ENCODE data around the gene FBXO8.
"Not testable (repeated sequence)": the region's sequence is repeated elsewhere in the genome, so short reads cannot be mapped to it uniquely, and the experiment has no call there.

The FBXO8 gene

DNA sequence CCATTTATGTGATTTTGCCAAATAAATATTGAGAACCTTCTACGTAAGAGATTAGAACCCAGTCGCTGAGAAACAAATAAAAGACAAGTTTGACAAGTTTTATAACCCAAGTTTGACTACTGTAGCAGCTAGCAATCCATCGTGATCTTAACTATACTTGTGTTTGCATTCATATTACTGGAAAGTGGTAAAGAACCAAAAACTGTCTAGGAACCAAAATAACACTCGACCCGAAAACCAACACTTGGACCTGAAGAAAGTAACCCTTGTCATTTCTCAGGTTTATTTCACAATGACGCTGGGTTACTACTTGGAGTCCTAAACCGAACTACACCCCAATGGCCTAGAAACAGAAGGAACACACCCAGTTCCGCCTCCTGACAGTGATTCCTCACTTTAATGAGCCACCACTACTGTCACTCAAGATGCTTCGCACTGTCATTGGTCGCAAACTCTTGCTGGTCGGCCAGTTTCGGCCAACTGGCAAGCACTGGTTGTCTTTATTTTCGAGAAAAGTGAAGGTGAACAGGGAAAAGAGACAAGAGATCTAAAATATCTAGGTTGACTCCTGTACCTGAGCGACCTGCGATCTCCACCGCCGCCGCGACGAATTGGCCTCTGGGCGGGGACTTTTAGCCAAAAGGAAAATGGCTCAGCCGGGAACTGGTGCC lies 496 bp downstream of the FBXO8 start:
- DNase-seq: peak; percentile 92

DNA sequence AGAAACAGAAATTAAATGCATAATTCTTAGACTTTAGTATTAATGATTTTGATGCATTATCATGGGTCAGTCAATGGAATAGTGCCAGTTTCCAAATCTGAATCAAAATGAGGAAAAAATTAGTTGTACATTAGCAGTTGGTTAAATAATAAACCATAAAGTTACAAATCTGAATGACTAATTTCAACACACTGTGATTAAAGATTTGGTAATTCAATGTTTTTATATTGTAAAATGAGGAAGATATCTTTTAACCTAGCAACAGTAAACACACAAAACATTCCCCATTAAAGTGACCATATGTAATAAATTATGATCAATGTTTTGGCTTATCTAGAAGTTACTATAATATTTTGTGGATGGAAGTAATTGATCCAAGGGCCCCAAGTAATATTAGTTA lies 1.6 kb downstream of the FBXO8 start:
- DNase-seq: no peak

GRCh38 chr4:174281182-174281737 lies 2.2 kb downstream of the FBXO8 start:
- DNase-seq: no peak

GRCh38 chr4:174279433-174280155 lies 3.9 kb downstream of the FBXO8 start:
- DNase-seq: no peak

- DNase-seq: no peak
Measured at GRCh38 chr4:174278467-174278866, 5.0 kb downstream of the FBXO8 start.

DNA sequence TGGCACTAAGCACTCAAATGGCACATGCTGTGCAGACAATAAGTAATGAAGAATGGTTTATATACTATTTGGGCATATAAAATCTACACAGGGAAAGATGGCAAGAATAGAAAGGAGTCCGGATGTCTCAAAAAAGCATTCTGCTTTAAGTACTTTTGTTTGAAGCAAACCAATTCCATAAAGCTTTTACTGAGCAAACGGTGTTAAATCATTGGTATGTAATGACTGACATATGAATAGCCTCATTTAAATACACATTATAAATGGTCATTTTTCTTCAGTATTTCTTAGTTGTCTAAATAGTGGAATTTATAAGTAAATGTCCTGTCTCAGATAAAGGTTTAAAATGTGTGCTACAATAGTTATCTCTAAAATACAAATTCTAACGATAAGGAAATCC lies 6.0 kb downstream of the FBXO8 start:
- no peak for DNase-seq

DNA sequence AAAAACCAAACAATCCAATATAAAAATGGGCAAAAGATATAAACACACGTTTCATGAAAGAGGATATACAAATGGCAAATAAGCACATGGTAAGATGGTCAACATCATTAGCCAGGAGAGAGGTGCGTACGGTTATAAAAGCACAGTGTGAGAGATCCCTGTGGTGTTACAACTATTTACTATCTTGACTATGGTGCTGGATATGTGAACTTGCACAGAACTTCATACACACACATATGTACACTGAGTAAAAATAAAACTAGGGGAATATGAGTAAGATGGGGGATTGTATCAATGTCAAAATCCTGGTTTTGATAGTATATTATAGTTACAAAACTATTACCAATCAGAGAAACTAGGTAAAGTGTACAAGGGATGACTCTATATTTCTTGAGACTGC lies 8.4 kb downstream of the FBXO8 start:
- no peak for DNase-seq

DNA sequence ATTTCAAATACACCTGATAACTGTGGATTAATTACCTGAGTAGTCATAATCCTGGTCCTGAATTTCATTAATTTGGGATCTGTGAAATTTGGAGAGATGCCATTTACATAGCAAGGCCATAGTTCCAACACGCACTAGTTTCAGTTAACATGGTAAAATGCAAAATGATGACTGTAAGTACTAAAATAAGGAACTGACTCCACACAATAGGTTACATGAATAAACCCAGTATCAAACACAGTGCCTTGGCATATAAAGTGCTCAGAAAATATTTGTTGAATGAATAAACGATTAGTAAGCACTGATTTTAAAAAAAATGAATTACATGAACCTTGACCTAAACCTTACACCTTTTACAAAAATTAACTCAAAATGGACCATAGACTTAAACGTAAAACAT lies 9.0 kb downstream of the FBXO8 start:
- no peak for DNase-seq

- DNase-seq: no peak
Measured at GRCh38 chr4:174273930-174274329, 9.5 kb downstream of the FBXO8 start.

DNA sequence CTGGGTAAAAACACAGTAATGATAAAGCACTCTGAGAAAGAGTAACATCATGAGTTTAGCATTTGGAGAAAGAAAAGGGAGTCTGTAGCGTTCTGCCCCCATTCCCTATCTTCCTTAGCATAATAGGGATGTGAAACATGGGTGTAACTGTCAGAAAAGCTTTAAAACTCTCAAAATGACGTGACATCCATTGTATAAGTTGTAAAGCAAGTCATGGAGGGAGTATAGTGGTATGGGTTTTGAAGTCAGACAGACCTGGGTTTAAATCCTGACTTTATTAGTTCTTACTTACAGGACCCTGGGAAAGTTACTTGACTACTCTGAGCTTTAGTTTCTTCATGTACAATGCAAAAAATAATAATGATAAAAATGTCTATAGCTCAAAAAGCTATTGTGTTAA lies 17.1 kb downstream of the FBXO8 start:
- no peak for DNase-seq

DNA sequence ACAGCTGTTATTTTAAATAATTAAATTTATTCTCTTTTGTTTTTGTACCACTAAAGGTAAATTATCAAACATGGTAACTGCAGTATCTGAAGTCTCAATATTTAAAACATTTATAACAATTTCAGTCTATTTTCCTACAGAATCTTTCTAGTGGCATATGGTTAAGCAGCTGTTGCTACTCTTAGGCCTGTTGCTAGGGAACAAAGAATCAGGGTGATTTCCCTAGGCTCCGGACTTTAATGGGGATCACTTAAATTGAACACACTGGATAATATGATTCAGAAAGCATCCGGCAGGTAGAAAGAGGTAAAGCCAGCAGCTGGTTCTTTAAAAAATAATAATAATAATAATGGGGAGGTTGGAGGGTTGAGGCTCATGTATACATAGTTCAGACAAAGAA lies 17.6 kb downstream of the FBXO8 start:
- no peak for DNase-seq

- DNase-seq: no peak
Measured at GRCh38 chr4:174263445-174263736, 20.1 kb downstream of the FBXO8 start.

DNA sequence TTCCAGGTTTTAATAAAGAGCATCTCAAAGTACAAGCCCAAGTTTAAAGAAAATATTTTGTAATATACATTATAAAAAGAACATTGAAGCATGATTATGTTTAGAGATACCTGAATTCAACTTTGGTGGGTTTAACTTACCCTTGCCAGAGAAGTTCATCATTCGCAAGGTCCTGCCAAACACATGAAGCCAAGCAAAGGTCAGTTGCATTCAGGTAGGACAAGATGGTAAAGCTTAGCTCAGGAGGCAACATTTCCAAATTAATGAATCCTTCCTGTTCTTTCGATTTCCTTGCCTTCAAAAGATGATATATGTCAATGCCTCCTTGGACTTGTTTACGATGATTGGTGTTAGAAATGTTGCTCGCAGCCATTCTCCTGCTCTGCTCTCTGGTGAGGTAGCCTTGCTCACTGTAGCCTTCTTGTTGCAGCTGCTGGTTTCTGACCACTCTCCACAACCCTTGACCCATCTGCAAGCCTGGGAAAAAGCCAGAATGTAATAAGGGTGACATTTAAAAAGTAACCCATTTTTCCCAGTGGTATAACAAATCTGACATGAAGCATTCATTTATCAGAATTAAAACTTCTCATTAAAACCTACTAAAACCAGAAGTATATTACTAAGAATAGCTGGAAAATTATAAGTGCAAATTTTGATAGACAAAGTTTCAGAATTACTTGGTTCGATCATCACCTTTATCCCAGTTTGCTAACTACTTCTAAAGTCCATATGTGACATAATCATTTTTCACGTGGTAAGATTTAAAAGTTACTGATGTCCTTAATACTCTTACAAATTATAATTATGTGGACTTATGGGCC lies 20.6 kb downstream of the FBXO8 start:
- no peak for DNase-seq

DNA sequence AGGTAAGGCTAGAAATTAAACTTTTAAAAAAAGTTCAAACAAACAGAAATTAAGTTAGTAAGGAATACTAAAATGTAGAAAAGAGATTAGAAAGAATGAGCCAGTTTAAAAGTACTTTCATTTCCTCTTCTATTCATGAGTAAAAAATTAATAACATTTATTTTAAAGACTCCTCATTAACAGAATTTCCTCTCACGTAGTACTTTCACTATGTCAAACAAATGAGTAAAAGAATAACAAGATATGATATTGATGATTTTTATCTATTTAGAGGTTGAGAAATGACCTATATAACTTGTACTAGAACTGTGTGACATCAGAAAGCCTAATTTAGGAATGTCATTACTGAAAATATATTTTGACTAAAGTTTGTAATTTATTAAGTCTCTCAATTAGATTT lies 22.0 kb downstream of the FBXO8 start:
- DNase-seq: not testable (repeated sequence)

DNA sequence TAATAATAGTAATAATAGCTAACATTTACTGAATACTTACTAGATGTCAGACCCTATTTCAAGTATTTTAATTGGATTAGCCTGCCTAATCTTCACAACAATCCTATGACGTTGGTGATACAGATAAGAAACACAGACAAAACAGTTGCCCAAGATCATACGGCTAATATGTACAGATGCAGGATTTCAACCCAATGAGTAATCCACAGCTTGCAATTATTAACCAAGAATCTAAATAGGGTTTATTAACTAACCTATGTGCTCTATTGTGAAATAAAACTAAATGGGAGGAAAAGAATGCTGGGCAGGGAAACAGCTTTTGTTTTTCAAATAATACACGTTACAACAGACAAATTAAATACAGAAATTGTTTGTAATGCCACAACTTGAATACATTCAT lies 23.4 kb downstream of the FBXO8 start:
- DNase-seq: no peak

- no peak for DNase-seq
Measured at GRCh38 chr4:174259580-174259979, 23.9 kb downstream of the FBXO8 start.

- DNase-seq: no peak
Measured at GRCh38 chr4:174256277-174256713, 27.2 kb downstream of the FBXO8 start.

DNA sequence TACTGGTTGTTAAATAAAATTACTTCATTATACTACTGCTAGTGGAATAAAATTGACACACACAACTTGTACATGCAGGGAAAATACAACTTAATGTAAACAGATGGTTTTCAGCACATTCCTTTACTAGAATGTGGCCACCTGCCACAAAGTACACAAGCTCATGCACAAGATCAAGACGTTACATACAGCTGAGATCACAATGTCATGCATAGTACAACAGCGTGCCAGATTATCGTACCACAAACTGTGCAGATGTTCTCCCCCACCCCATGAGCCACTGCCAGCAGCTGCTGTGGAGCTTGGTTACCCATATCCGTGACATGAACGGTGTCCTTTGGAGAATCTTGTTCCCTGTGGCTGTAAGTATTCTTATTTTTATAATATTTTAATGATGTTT lies 27.7 kb downstream of the FBXO8 start:
- DNase-seq: no peak

- DNase-seq: no peak
Measured at GRCh38 chr4:174255374-174255773, 28.1 kb downstream of the FBXO8 start.

GRCh38 chr4:174254613-174255012 lies 28.9 kb downstream of the FBXO8 start:
- no peak for DNase-seq

GRCh38 chr4:174252412-174252811 lies 31.1 kb downstream of the FBXO8 start:
- DNase-seq: no peak

DNA sequence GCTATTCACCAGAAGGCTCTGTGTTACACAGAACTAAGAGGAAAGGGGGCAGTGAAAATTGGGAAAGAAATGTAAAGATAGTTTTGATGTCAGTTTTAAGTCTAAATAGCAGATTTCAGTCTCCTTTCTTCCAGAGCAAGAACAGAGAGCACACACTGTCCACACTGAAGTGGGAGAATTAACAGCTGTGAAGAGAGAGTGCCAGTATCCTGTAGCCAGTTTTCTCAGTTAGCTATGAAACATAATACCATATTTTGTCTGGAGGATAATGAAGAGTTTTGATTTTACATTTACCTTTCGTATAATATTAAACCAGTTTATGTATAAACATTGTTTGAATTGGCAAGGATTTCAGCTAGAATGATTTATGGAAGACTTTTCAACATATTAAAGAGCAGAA lies 35.1 kb downstream of the FBXO8 start:
- DNase-seq: no peak

- no peak for DNase-seq
Measured at GRCh38 chr4:174245714-174246113, 37.8 kb downstream of the FBXO8 start.

GRCh38 chr4:174244441-174244840 lies 39.0 kb downstream of the FBXO8 start:
- DNase-seq: no peak

All from CD4-positive, alpha-beta T cell treated with Interleukin-17A for 1 hour (primary cell).